ENCODE data around the gene COQ10B. TPM values are rescaled to one million over a fixed set of nuclear protein-coding genes. Genes with fewer than 3 reads are reported as not detected.
A peak's percentile ranks its signal among the peaks of the same experiment; 100 is the strongest.

The COQ10B gene
- total RNA-seq, 1 donor from 2014 or later = 11.0 TPM

- no peak for TF ChIP-seq CTCF (IDR thresholded peaks at IDR 0.05; ENCODE audit: unreplicated experiment)
- Mint-ChIP-seq H3K27ac (peak overlapping the region; percentile 98), H3K4me3 (ENCODE audit: low read depth) (peak overlapping the region; percentile 95), H3K36me3 (ENCODE audit: insufficient read depth) (no peaks in the 10 kb centered on the region), H3K27me3 (no peaks in the 10 kb centered on the region), H3K9me3 (ENCODE audit: low read depth) (no peaks in the 10 kb centered on the region), H3K4me1 (ENCODE audit: low read depth) (peaks cover 15% of the 10 kb centered on the region)
- DNase-seq (ENCODE audit: low spot score, unreplicated experiment) = no peak
Measured at GRCh38 chr2:197452754-197453122, 614 bp upstream of the COQ10B start.

GRCh38 chr2:197453914-197454398 lies 604 bp downstream of the COQ10B start:
- DNase-seq (ENCODE audit: low spot score, unreplicated experiment) = peak; percentile 24
- Mint-ChIP-seq H3K27ac (peak overlapping the region; percentile 98), H3K4me1 (ENCODE audit: low read depth) (peaks cover 15% of the 10 kb centered on the region), H3K36me3 (ENCODE audit: insufficient read depth) (no peaks in the 10 kb centered on the region), H3K27me3 (no peaks in the 10 kb centered on the region), H3K4me3 (ENCODE audit: low read depth) (peak overlapping the region; percentile 95), H3K9me3 (ENCODE audit: low read depth) (no peaks in the 10 kb centered on the region)
- no peak for TF ChIP-seq CTCF (IDR thresholded peaks at IDR 0.05; ENCODE audit: unreplicated experiment)

- H3K27ac Mint-ChIP-seq = peak overlapping the region; percentile 98
- H3K4me1 Mint-ChIP-seq (ENCODE audit: low read depth) = peaks cover 15% of the 10 kb centered on the region
- peaks cover 1% of the 10 kb centered on the region for H3K36me3 Mint-ChIP-seq (ENCODE audit: insufficient read depth)
- no peaks in the 10 kb centered on the region for H3K9me3 Mint-ChIP-seq (ENCODE audit: low read depth)
- no peak for TF ChIP-seq CTCF (IDR thresholded peaks at IDR 0.05; ENCODE audit: unreplicated experiment)
- H3K4me3 Mint-ChIP-seq (ENCODE audit: low read depth) = peak overlapping the region; percentile 95
- no peak for DNase-seq (ENCODE audit: low spot score, unreplicated experiment)
- H3K27me3 Mint-ChIP-seq = no peaks in the 10 kb centered on the region
Measured at GRCh38 chr2:197454923-197455322, 1.6 kb downstream of the COQ10B start.

- Mint-ChIP-seq H3K9me3 (ENCODE audit: low read depth) (no peaks in the 10 kb centered on the region), H3K4me1 (ENCODE audit: low read depth) (peaks cover 15% of the 10 kb centered on the region), H3K27me3 (no peaks in the 10 kb centered on the region), H3K27ac (no peak overlapping the region), H3K36me3 (ENCODE audit: insufficient read depth) (peaks cover 1% of the 10 kb centered on the region), H3K4me3 (ENCODE audit: low read depth) (peak overlapping the region; percentile 17)
- TF ChIP-seq CTCF (IDR thresholded peaks at IDR 0.05; ENCODE audit: unreplicated experiment) = no peak
- DNase-seq (ENCODE audit: low spot score, unreplicated experiment) = no peak
Measured at GRCh38 chr2:197455428-197455827, 2.1 kb downstream of the COQ10B start.

- Mint-ChIP-seq H3K4me3 (ENCODE audit: low read depth) (no peak overlapping the region), H3K4me1 (ENCODE audit: low read depth) (peaks cover 1% of the 10 kb centered on the region), H3K27me3 (no peaks in the 10 kb centered on the region), H3K36me3 (ENCODE audit: insufficient read depth) (peaks cover 6% of the 10 kb centered on the region), H3K27ac (peak overlapping the region; percentile 57), H3K9me3 (ENCODE audit: low read depth) (no peaks in the 10 kb centered on the region)
- DNase-seq (ENCODE audit: low spot score, unreplicated experiment) = no peak
- TF ChIP-seq CTCF (IDR thresholded peaks at IDR 0.05; ENCODE audit: unreplicated experiment) = no peak
Measured at GRCh38 chr2:197460649-197461048, 7.3 kb downstream of the COQ10B start.

Data from progenitor cell of endocrine pancreas (in vitro differentiated cells).